NCI-H1105 treated with DMSO at 0.1 percent for 48 hours (cell line): ENCODE results near the gene PSG1.
"Not testable (repeated sequence)": the region's sequence is repeated elsewhere in the genome, so short reads cannot be mapped to it uniquely, and the experiment has no call there.

Experiments
- DNase-seq: peaks from one replicate; lab custom pipeline; 2025; lab: John Stamatoyannopoulos, UW

The PSG1 gene

GRCh38 chr19:42881279-42881678, 1.8 kb upstream of the PSG1 start:
- DNase-seq: not testable (repeated sequence)

GRCh38 chr19:42880621-42881020, 1.1 kb upstream of the PSG1 start:
- not testable (repeated sequence) for DNase-seq

GRCh38 chr19:42876596-42876995, 2.9 kb downstream of the PSG1 start:
- not testable (repeated sequence) for DNase-seq

- not testable (repeated sequence) for DNase-seq
Observed at GRCh38 chr19:42875881-42876280, 3.6 kb downstream of the PSG1 start.

- not testable (repeated sequence) for DNase-seq
Observed at GRCh38 chr19:42874901-42875813, 4.4 kb downstream of the PSG1 start.

GRCh38 chr19:42874136-42874535, 5.4 kb downstream of the PSG1 start:
- not testable (repeated sequence) for DNase-seq

GRCh38 chr19:42872608-42873007, 6.9 kb downstream of the PSG1 start:
- DNase-seq: no peak

- no peak for DNase-seq
Observed at GRCh38 chr19:42857544-42857867, 22.0 kb downstream of the PSG1 start.

GRCh38 chr19:42856866-42857543, 22.5 kb downstream of the PSG1 start:
- not testable (repeated sequence) for DNase-seq

GRCh38 chr19:42854745-42855144, 24.8 kb downstream of the PSG1 start:
- not testable (repeated sequence) for DNase-seq

- DNase-seq: not testable (repeated sequence)
Observed at GRCh38 chr19:42853231-42853630, 26.3 kb downstream of the PSG1 start.

GRCh38 chr19:42852821-42853220, 26.7 kb downstream of the PSG1 start:
- DNase-seq: not testable (repeated sequence)

GRCh38 chr19:42851718-42852280, 27.7 kb downstream of the PSG1 start:
- not testable (repeated sequence) for DNase-seq

GRCh38 chr19:42850981-42851717, 28.4 kb downstream of the PSG1 start:
- no peak for DNase-seq

GRCh38 chr19:42846597-42846996, 32.9 kb downstream of the PSG1 start:
- no peak for DNase-seq

GRCh38 chr19:42843631-42844030, 35.9 kb downstream of the PSG1 start:
- not testable (repeated sequence) for DNase-seq

- DNase-seq: not testable (repeated sequence)
Observed at GRCh38 chr19:42832746-42833442, 46.6 kb downstream of the PSG1 start.

- DNase-seq: not testable (repeated sequence)
Observed at GRCh38 chr19:42832023-42832680, 47.4 kb downstream of the PSG1 start.

- DNase-seq: no peak
Observed at GRCh38 chr19:42831221-42832019, 48.1 kb downstream of the PSG1 start.
